ENCODE results near the gene TMF1.

GRCh38 chr3:69005791-69006482 is 46.2 kb downstream of the TMF1 start:
- TF ChIP-seq CTCF (IDR thresholded peaks at IDR 0.05; ENCODE audit: low read depth, low read length, poor library complexity, severe bottlenecking) (no peak), EZH2phosphoT487 (IDR thresholded peaks at IDR 0.05; ENCODE audit: borderline replicate concordance, low read length) (no peak)
